ENCODE results near the gene DAB1. TPM values are rescaled to one million over a fixed set of nuclear protein-coding genes. Genes with fewer than 3 reads are reported as not detected.

Gene DAB1
- total RNA-seq, 1 donor from 2014 or later, result not detected

GRCh38 chr1:57424231-57425027 lies 569 bp upstream of the DAB1 start:
- DNase-seq (ENCODE audit: low spot score), result no peak
- Mint-ChIP-seq H3K27ac (ENCODE audit: unreplicated experiment) (no peak overlapping the region), H3K36me3 (ENCODE audit: low read depth) (no peaks in the 10 kb centered on the region), H3K27me3 (ENCODE audit: low read depth) (peaks cover 53% of the 10 kb centered on the region), H3K4me1 (ENCODE audit: low read depth) (peaks cover 21% of the 10 kb centered on the region), H3K9me3 (ENCODE audit: low read depth) (no peaks in the 10 kb centered on the region), H3K4me3 (ENCODE audit: unreplicated experiment) (peak overlapping the region; percentile 79)
- TF ChIP-seq, protein P1, sequence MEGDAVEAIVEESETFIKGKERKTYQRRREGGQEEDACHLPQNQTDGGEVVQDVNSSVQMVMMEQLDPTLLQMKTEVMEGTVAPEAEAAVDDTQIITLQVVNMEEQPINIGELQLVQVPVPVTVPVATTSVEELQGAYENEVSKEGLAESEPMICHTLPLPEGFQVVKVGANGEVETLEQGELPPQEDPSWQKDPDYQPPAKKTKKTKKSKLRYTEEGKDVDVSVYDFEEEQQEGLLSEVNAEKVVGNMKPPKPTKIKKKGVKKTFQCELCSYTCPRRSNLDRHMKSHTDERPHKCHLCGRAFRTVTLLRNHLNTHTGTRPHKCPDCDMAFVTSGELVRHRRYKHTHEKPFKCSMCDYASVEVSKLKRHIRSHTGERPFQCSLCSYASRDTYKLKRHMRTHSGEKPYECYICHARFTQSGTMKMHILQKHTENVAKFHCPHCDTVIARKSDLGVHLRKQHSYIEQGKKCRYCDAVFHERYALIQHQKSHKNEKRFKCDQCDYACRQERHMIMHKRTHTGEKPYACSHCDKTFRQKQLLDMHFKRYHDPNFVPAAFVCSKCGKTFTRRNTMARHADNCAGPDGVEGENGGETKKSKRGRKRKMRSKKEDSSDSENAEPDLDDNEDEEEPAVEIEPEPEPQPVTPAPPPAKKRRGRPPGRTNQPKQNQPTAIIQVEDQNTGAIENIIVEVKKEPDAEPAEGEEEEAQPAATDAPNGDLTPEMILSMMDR (IDR thresholded peaks at IDR 0.05), result peak; percentile 86

- peaks cover under 1% of the 10 kb centered on the region for H3K36me3 Mint-ChIP-seq (ENCODE audit: low read depth)
- peak overlapping the region; percentile 75 for H3K4me3 Mint-ChIP-seq (ENCODE audit: unreplicated experiment)
- TF ChIP-seq, protein P1 (IDR thresholded peaks at IDR 0.05), result no peak
- H3K27ac Mint-ChIP-seq (ENCODE audit: unreplicated experiment), result no peak overlapping the region
- H3K9me3 Mint-ChIP-seq (ENCODE audit: low read depth), result no peaks in the 10 kb centered on the region
- peaks cover 21% of the 10 kb centered on the region for H3K4me1 Mint-ChIP-seq (ENCODE audit: low read depth)
- no peak for DNase-seq (ENCODE audit: low spot score)
- peaks cover 63% of the 10 kb centered on the region for H3K27me3 Mint-ChIP-seq (ENCODE audit: low read depth)
These were observed 665 bp downstream of the DAB1 start for GRCh38 chr1:57423135-57423655.

GRCh38 chr1:57422271-57423134 lies 1.4 kb downstream of the DAB1 start:
- Mint-ChIP-seq H3K27me3 (ENCODE audit: low read depth) (peaks cover 70% of the 10 kb centered on the region), H3K27ac (ENCODE audit: unreplicated experiment) (no peak overlapping the region), H3K4me1 (ENCODE audit: low read depth) (peaks cover 21% of the 10 kb centered on the region), H3K36me3 (ENCODE audit: low read depth) (peaks cover 2% of the 10 kb centered on the region), H3K9me3 (ENCODE audit: low read depth) (no peaks in the 10 kb centered on the region), H3K4me3 (ENCODE audit: unreplicated experiment) (peak overlapping the region; percentile 75)
- TF ChIP-seq, protein P1 (IDR thresholded peaks at IDR 0.05), result peak; percentile 65
- DNase-seq (ENCODE audit: low spot score), result no peak

- Mint-ChIP-seq H3K4me1 (ENCODE audit: low read depth) (peaks cover 21% of the 10 kb centered on the region), H3K4me3 (ENCODE audit: unreplicated experiment) (peak overlapping the region; percentile 75), H3K27me3 (ENCODE audit: low read depth) (peaks cover 68% of the 10 kb centered on the region), H3K9me3 (ENCODE audit: low read depth) (no peaks in the 10 kb centered on the region), H3K36me3 (ENCODE audit: low read depth) (peaks cover 2% of the 10 kb centered on the region), H3K27ac (ENCODE audit: unreplicated experiment) (no peak overlapping the region)
- TF ChIP-seq, protein P1 (IDR thresholded peaks at IDR 0.05), result no peak
- DNase-seq (ENCODE audit: low spot score), result no peak
These were observed 2.1 kb downstream of the DAB1 start for GRCh38 chr1:57421806-57422205.
